Measurements from ENCODE around the gene BLNK. TPM values are rescaled to one million over a fixed set of nuclear protein-coding genes. Genes with fewer than 3 reads are reported as not detected.
"Not testable (repeated sequence)": the region's sequence is repeated elsewhere in the genome, so short reads cannot be mapped to it uniquely, and the experiment has no call there.

BLNK gene
- polyA plus RNA-seq, 1 donor: 3.4 TPM

- DNase-seq: no peak
Observed at GRCh38 chr10:96222908-96223307, 48.5 kb downstream of the BLNK start.

- DNase-seq: no peak
Observed at GRCh38 chr10:96222441-96222840, 48.9 kb downstream of the BLNK start.

GRCh38 chr10:96218826-96219225, 52.5 kb downstream of the BLNK start:
- DNase-seq: no peak

- DNase-seq: no peak
Observed at GRCh38 chr10:96217711-96218110, 53.7 kb downstream of the BLNK start.

DNA sequence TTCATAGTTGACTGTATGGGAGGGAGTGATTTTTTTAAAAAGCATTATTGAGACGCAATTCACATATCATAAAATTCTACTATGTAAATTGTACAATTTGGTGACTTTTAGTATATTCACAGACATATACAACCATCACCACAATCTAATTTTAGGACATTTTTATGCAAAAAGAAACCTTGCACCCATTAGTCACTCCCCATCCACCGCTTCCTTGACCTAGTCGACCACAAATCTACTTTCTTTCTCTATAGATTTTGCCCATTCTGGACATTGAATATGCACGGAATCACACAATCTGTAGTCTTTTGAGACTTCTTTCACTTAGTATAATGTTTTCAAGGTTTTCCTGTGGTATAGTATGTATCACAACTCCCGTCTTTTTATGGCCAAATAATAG, 54.6 kb downstream of the BLNK start:
- no peak for DNase-seq

GRCh38 chr10:96212911-96213310, 58.5 kb downstream of the BLNK start:
- DNase-seq: no peak

GRCh38 chr10:96211764-96212163, 59.6 kb downstream of the BLNK start:
- DNase-seq: no peak

DNA sequence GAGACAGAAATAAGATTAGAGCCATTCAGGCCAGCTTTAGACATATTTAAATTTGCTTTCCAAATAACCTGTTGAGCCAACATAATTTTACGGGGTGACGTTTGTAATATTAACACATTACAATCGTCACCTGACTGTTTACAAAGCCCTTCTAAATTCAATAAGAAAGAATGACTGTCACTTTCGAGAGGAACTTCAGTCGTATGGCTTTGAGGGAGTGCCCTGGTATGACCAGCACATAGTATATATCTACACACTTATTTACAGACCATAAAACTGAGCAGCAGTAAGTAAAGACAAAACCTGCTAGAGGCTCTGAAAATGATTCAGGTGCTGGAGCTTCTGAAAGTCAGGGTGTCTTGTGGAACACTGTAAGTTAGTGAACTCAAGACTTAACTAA, 62.4 kb downstream of the BLNK start:
- no peak for DNase-seq

DNA sequence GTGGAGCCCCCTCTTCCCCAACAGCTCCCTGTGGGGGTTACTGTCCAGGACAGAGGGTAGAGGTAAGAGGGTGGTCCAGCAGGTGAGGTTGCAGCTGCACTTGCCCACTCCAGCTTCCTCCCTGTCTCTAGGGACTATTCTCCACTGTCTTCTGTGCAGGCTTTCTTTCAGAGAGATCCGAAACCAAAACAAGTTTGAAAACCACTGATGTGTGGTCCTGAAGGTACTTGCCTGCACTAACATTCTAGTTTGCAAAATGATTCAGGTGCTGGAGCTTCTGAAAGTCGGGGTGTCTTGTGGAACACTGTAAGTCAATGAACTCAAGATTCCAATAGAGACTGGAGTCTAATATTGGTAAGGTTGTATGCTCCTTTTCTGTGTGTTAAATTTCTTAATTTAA, 63.1 kb downstream of the BLNK start:
- no peak for DNase-seq

- no peak for DNase-seq
Observed at GRCh38 chr10:96205580-96205979, 65.8 kb downstream of the BLNK start.

DNA sequence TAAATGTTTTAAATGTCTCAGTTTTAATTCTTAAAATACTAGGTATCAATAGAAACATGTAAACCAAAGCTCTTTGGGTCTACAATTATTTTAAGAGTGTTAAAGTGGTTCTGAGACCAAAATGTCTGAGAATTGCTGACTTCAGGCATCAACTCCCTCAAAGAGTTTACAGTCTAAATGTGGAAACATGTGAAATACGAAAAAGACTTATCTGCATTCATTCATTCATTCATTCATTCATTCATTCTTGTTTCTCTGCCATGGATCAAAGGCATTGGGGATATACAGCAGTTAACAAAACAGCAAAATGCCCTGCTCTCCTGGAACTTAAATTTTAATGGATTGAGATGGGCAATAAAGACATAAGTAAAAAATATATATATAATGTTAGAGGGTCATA, 69.8 kb downstream of the BLNK start:
- no peak for DNase-seq

GRCh38 chr10:96189505-96189904, 81.9 kb downstream of the BLNK start:
- not testable (repeated sequence) for DNase-seq

DNA sequence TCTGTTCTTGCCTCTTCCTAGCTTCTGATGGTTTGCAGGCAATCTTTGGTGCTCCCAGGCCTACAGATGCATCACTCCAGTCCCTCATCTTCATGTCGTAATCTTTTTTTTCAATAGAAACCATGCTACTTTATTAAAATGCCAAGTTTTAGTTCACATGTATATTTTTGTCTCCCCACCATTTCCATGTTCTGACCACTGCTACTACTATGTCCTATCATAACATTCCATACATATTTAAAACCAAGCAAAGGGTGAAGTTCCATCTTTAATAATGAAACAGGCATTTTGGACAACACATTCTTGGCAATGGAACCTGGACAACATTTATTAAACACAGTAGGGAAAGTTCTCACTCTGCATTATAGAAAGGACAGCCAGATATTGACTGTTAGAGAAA, 82.5 kb downstream of the BLNK start:
- no peak for DNase-seq

DNA sequence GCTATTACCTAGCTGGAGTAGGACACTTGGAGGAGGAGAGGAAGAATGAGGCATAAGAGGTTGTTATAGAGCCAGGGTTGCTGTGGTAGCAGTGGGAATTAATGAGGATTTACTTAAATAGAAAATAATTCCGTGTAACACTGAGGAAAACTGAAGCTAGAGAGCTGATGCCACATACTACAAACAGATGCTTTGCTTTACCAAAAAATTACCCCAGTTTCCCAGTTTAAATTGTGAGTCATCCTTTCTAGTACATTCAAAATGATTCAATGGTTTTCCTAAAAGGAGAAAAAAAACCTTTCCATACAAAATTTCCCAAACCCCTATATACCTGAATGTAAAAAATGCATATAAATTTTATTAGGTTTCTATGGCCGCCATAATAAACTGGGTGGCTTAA, 82.9 kb downstream of the BLNK start:
- no peak for DNase-seq

DNA sequence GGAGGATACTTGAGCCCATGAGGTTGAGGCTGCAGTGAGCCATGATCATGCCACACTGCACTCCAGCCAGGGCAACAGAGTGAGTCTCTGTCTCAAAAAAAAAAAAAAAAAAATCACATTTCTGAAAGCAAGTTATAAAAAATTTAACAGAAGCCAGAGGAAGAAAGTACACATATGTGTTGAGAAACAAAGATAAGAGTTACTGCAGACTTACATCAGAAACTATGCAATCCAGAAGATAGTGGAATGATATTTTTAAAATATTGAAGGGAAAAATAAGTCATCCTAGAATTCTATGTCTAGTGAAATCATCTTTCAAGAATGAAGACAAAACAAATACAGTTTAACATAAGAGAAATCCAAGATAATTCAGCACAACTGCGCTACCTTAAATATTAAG, 94.4 kb downstream of the BLNK start:
- no peak for DNase-seq

DNA sequence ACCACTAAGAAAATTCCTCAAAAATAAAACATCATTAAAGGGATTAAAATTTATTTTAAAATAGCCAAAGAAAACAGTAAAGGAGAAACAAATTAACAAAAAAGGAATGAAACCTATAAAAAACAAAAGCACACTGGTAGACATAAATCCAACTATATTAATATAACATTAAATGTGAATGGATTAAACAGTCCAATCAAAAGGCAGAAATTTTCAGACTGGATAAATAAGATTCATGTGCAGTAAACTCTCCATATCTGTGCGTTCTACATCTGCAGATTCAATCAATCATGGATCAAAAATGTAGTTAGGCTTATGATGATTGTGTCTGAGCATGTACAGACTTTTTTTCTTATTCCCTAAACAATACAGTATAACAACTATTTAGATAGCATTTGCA, 98.7 kb downstream of the BLNK start:
- no peak for DNase-seq

GRCh38 chr10:96170230-96170629, 101.1 kb downstream of the BLNK start:
- no peak for DNase-seq

DNA sequence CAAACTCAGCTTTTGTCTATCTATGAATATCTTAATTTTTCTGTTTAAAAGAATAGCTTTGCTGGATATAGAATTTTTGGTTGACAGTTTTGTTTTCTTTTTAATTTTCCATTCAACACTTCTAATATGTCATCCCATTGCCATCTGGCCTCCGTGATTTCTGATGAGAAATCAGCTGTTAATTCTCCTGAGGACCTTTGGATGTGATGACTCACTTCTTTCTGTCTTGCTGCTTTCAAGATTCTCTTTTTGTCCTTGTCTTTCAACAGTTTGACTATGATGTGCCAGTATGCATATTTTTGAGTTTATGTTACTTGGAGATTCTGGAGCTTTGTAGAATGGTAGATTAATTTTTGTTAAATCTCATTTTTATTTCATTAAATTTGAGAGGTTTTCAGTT, 102.8 kb downstream of the BLNK start:
- no peak for DNase-seq

- no peak for DNase-seq
Observed at GRCh38 chr10:96165726-96166125, 105.6 kb downstream of the BLNK start.

DNA sequence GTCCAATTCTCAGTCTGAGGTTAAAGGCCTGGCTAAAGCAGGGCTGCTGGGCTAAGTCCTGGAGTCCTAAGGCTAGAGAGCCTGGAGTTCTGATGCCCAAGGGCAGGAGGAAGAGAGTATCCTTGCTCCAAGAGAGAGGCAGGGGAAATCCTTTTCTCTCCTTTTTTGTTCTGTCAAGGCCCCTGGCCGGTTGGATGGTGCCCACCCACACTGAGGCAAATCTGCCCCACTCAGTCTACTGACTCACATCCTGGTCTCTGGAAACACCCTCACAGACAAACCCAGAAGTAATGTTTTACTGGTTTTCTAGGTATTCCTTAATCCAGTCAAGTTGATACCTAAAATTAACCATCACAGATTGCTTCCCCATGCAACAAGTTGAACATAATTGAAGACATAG, 118.3 kb downstream of the BLNK start:
- no peak for DNase-seq

- no peak for DNase-seq
Observed at GRCh38 chr10:96152437-96152836, 118.9 kb downstream of the BLNK start.
